Calu3 (cell line): Measurements from ENCODE around the gene FAXDC2. TPM values are rescaled to one million over a fixed set of nuclear protein-coding genes. Genes with fewer than 3 reads are reported as not detected.

Source experiments
- BruUV-seq: library from RNA; stranded (reverse); fragments of 400-500 nt; replicated peaks from 2 replicates; lab custom pipeline; 2021; lab: Mats Ljungman, UMichigan
- CTCF ChIA-PET: fragments of 300-600 bp; sonication (Branson Sonifier 250); formaldehyde crosslinking; loops from one replicate; lab custom pipeline; 2022; ENCODE audit warnings: antibody characterized with exemption; lab: Charles Lee
- DNase-seq: peaks from one replicate; pipeline ENCODE4 v3.0.0; 2022
- H3K27ac Mint-ChIP-seq: one replicate; pipeline ENCODE4 v1.8.0; 2022; ENCODE audit warnings: mixed read lengths; ENCODE audit not compliant: unreplicated experiment
- H3K27me3 Mint-ChIP-seq: one replicate; pipeline ENCODE4 v1.8.0; 2022; ENCODE audit warnings: mixed read lengths; ENCODE audit not compliant: unreplicated experiment
- H3K36me3 Mint-ChIP-seq: one replicate; pipeline ENCODE4 v1.8.0; 2022; ENCODE audit warnings: mild to moderate bottlenecking, moderate library complexity, mixed read lengths; ENCODE audit not compliant: insufficient read depth, unreplicated experiment
- H3K4me1 Mint-ChIP-seq: one replicate; pipeline ENCODE4 v1.8.0; 2022; ENCODE audit warnings: mild to moderate bottlenecking, low read depth, mixed read lengths; ENCODE audit not compliant: unreplicated experiment
- H3K4me3 Mint-ChIP-seq: one replicate; pipeline ENCODE4 v1.8.0; 2022; ENCODE audit warnings: mild to moderate bottlenecking, low read depth, moderate library complexity, mixed read lengths; ENCODE audit not compliant: unreplicated experiment
- H3K9me3 Mint-ChIP-seq: one replicate; pipeline ENCODE4 v1.8.0; 2022; ENCODE audit warnings: low read depth, mixed read lengths; ENCODE audit not compliant: unreplicated experiment
- intact Hi-C: fragments of 100-400 bp; cut with micrococcal nuclease; formaldehyde crosslinking; loops from one replicate; pipeline ENCODE4 v1.10.0; 2022; ENCODE audit not compliant: unreplicated experiment
- total RNA-seq: library from RNA; stranded (reverse); gene quantifications from 2 replicates; pipeline ENCODE4 v1.2.3, GENCODE V29; 2022
- TF ChIP-seq, protein P1 (sequence below): fragments of 200-600 bp; IDR thresholded peaks from one replicate; pipeline ENCODE4 v1.8.0; 2022; ENCODE audit warnings: antibody characterized with exemption; ENCODE audit not compliant: unreplicated experiment

FAXDC2 gene
- total RNA-seq, 1 experiment from 2014 or later, result not detected

DNA sequence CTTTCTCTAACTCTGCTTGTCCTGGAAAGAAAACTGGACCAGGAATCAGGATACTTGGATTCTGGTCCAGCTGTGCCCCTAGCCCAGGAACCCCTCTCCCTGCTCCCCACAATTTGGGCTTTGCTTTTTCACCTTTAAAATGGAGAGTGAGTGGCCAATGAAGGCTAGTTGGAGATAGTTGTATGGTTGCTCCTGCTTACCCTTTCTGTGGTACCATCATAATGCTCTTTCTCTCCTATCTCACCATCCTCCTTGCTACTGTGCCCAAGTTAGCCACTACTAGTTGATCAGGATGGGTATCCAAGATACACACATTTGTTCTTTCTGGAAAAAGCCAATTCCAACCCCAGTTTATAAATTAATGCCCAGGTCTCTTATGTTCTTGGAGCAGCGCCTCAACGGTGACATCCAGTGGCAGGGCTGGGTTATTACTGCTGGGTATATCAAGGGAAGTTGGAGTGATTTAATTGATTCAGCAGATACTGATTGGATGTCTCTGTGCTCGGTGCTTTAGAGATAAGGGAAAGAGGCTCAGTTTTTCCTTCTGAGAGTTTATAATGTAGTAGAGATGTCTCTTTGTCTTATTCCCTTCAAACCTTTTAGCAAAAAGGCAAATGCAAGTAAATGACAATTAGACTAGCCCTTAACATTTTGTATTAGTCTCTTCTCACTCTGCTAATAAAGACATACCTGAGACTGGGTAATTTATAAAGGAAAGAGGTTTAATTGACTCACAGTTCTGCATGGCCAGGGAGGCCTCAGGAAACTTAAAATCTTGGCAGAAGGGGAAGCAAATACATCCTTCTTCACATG, 38.5 kb downstream of the FAXDC2 start:
- Mint-ChIP-seq H3K36me3 (peaks cover 82% of the 10 kb centered on the region), H3K9me3 (no peaks in the 10 kb centered on the region)

DNA sequence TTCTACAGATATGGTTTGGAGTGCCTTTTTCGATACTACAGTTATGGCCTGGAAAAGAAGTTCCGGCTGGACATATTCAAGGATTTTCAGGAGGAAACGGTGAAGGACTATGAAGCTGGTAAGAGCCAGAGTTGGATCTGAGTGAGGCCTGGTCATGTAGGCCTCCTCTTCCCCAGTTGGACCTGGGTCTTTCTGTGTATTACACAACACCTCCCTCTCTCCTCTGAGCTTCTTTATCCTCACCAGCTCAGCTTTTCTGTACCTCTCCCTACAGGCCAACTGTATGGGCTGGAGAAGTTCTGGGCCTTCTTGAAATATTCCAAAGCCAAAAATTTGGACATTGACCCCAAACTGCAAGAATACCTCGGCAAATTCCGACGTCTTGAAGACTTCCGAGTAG, 39.2 kb downstream of the FAXDC2 start:
- Mint-ChIP-seq H3K9me3 (no peaks in the 10 kb centered on the region), H3K4me3 (no peak overlapping the region), H3K27me3 (no peaks in the 10 kb centered on the region), H3K4me1 (peaks cover 9% of the 10 kb centered on the region), H3K27ac (no peak overlapping the region), H3K36me3 (peaks cover 75% of the 10 kb centered on the region)
- CTCF ChIA-PET, result interaction anchor here (0.5 to 1.0 kb wide), 2 partner anchors 161 to 179 kb away, joined by 3 to 5 read pairs; no protein-coding TSS in a partner anchor
- intact Hi-C loops, result no loop called here
- TF ChIP-seq, protein P1, sequence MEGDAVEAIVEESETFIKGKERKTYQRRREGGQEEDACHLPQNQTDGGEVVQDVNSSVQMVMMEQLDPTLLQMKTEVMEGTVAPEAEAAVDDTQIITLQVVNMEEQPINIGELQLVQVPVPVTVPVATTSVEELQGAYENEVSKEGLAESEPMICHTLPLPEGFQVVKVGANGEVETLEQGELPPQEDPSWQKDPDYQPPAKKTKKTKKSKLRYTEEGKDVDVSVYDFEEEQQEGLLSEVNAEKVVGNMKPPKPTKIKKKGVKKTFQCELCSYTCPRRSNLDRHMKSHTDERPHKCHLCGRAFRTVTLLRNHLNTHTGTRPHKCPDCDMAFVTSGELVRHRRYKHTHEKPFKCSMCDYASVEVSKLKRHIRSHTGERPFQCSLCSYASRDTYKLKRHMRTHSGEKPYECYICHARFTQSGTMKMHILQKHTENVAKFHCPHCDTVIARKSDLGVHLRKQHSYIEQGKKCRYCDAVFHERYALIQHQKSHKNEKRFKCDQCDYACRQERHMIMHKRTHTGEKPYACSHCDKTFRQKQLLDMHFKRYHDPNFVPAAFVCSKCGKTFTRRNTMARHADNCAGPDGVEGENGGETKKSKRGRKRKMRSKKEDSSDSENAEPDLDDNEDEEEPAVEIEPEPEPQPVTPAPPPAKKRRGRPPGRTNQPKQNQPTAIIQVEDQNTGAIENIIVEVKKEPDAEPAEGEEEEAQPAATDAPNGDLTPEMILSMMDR, result no peak
- no TSS peak for BruUV-seq
- DNase-seq, result no peak

More for the DNA sequence above, 38.5 kb downstream of the FAXDC2 start:
- peak; percentile 75 for DNase-seq
- CTCF ChIA-PET, result interaction anchor here (0.5 to 1.0 kb wide), 2 partner anchors 162 to 180 kb away, joined by 3 to 5 read pairs; no protein-coding TSS in a partner anchor
- Mint-ChIP-seq H3K27ac (peak overlapping the region; percentile 2), H3K4me1 (peaks cover 9% of the 10 kb centered on the region), H3K4me3 (no peak overlapping the region), H3K27me3 (no peaks in the 10 kb centered on the region)
- intact Hi-C loops, result loop anchor here (1.0 kb wide), 1 partner anchor 162 kb away; no protein-coding TSS in a partner anchor
- no TSS peak for BruUV-seq
- TF ChIP-seq, protein P1, result peak; percentile 87

DNA sequence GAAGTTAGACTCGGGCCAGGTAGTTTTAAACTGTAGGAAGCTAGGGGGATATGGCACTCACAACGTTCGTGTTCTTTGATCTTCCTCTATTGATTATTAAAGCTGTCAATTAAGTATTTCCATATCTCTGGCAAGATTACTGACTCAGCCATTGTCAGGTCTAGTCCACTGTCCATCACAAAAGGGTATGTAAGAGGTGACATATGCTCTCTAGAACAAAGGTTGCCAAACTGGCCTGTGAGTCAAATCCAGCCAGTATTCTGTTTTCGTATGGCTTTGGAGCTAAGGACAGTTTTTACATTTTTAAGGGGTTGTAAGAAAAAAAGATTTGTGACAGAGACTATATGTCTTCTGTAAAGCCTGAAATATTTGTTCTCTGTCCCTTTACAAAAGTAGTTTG, 44.2 kb downstream of the FAXDC2 start:
- no peak for DNase-seq
- BruUV-seq, result no TSS peak
- CTCF ChIA-PET, result interaction anchor here (0.6 to 1.1 kb wide), 3 partner anchors 9 to 124 kb away, joined by 3 to 4 read pairs (median 4); no protein-coding TSS in a partner anchor
- Mint-ChIP-seq H3K27ac (no peak overlapping the region), H3K4me1 (no peaks in the 10 kb centered on the region), H3K36me3 (peaks cover 75% of the 10 kb centered on the region), H3K27me3 (no peaks in the 10 kb centered on the region), H3K9me3 (no peaks in the 10 kb centered on the region), H3K4me3 (no peak overlapping the region)
- TF ChIP-seq, protein P1, result no peak
- intact Hi-C loops, result no loop called here

DNA sequence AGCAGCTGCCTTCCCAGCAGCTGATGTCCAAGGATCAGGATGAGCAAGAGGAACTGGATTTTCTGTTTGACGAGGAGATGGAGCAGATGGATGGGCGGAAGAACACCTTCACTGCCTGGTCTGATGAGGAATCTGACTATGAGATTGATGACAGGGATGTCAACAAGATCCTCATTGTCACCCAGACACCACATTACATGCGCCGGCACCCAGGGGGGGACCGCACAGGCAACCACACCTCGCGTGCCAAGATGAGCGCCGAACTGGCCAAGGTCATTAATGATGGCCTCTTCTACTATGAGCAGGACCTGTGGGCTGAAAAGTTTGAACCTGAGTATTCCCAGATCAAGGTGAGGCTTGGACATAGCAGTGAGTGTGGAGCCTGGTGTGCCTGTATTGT, 48.4 kb downstream of the FAXDC2 start:
- CTCF ChIA-PET, result no interaction called here
- DNase-seq, result no peak
- H3K4me3 Mint-ChIP-seq, result no peak overlapping the region
- intact Hi-C loops, result no loop called here
- TF ChIP-seq, protein P1, result no peak
- BruUV-seq, result no TSS peak
- H3K27ac Mint-ChIP-seq, result no peak overlapping the region
- peaks cover 74% of the 10 kb centered on the region for H3K36me3 Mint-ChIP-seq
- no peaks in the 10 kb centered on the region for H3K4me1 Mint-ChIP-seq
- no peaks in the 10 kb centered on the region for H3K9me3 Mint-ChIP-seq
- no peaks in the 10 kb centered on the region for H3K27me3 Mint-ChIP-seq
